ENCODE measurements around the gene FMNL1. TPM values are rescaled to one million over a fixed set of nuclear protein-coding genes. Genes with fewer than 3 reads are reported as not detected.

The FMNL1 gene
- total RNA-seq, 5 donors from 2014 or later (not counting 1 experiment from before 2014, with no cell fraction given), result 362 to 473 (median 457) TPM

DNA sequence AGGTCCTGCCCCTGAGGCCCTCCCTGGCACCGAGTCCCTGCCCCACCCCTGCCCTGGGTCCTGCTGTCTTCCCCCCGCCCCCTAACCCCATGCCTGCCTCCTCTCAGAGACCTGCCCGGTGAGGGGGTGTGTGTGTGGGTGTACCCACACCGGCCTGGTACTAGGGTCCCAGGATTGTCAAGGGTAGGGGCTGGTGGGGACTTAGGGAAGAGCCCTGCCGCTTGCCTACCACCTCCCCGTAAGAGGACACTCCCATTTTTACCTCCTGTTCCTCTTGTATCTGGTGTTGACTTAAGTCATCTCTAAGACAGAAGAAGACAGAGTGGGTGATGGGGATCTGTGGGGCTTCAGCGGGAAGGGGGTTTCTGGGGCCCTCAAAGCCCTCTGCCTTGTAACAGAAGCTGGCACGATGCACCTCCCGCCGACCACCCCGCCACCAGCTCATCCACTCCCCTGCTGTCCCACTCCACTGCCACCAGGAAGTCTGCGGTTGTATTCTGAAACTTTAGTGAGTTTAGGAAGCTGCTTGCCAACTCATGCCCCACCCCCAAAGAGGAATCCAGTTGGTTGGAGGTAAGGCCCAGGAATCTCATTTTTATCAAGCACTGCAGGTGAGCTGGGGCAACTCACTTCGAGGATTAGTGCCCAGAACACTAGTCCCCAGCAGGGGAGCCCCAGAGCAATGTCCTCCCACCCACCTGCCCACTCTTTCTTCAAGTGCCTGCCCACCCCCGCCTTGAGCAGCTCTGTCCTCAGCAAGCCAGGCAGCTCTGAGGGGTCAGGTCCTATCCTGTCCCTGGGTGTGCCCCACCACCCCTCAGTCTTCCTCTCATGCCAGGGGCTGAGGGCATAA is 34.7 kb downstream of the FMNL1 start:
- no peaks in the 10 kb centered on the region for H3K9me3 Mint-ChIP-seq
- H3K36me3 Mint-ChIP-seq, result peaks cover 9% of the 10 kb centered on the region
- peaks cover 54 to 68% (median 65%) of the 10 kb centered on the region in 3 donors for H3K4me1 Mint-ChIP-seq
- ATAC-seq (replicated peaks in 1 of 4), result peak; percentile 22 to 48 (median 28)
- peak overlapping the region; percentile 81 to 83 for H3K27ac Mint-ChIP-seq
- POLR2A ChIA-PET, result interaction anchor here in 1 of 2 donors (0.6 kb wide), 1 partner anchor 7 kb away, joined by 3 read pairs; no protein-coding TSS in a partner anchor
- H3K27me3 ChIP-seq (replicated peaks in 1 of 2; ENCODE audit: control insufficient read depth in 2 of 2, extremely low read depth in 1 of 2, insufficient read depth in 2 of 2, low read length in 1 of 2), result no peaks in the 10 kb centered on the region
- H3K4me3 Mint-ChIP-seq, result peak overlapping the region in 2 of 3 donors; percentile 0 to 9
- DNase-seq, result peak in 5 of 35 experiments; percentile 23 to 33 (median 29)
- no peak overlapping the region for H3K27ac ChIP-seq (ENCODE audit: low read length)
- H3K36me3 ChIP-seq (ENCODE audit: control insufficient read depth in 2 of 2, extremely low read depth in 1 of 2, insufficient read depth in 1 of 2, low read length in 1 of 2), result peaks cover 0 to 7% of the 10 kb centered on the region in 2 donors
- no peaks in the 10 kb centered on the region for H3K9me3 ChIP-seq
- WGBS (ENCODE audit: insufficient coverage), result 29% methylated on average over 1 of the region's 14 CpGs
- CTCF ChIA-PET, result interaction anchor here (0.5 to 1.4 kb wide), 3 partner anchors 8 to 746 kb away, joined by 3 to 5 read pairs (median 3); no protein-coding TSS in a partner anchor
- peaks cover 2 to 59% of the 10 kb centered on the region in 2 experiments for H3K4me1 ChIP-seq (ENCODE audit: control insufficient read depth in 1 of 2, extremely low read depth in 1 of 2, insufficient read depth in 2 of 2, low read length in 2 of 2)
- H3K4me3 ChIP-seq (ENCODE audit: control insufficient read depth in 1 of 2, extremely low read depth in 1 of 2, low read length in 1 of 2), result no peak overlapping the region
- no peaks in the 10 kb centered on the region for H3K27me3 Mint-ChIP-seq

DNA sequence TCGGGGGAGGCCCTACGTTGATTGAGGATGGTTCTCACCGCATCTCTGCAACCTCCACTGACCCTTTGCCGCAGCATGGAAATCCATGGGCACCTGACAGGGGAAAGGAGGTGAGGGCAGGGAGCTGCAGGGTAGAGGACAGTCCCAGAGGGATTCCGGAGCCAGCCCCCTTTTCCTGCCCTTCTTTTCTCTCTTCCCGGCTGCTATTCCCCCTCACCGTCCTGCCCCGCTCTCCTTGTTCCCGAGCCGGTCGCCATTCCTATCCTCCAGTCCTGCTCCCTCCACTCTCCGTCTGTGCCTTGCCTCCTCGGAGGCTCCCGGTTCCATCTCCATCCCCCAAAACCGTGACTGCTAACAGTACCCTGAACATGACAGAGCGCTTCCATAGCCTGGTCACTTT is 35.4 kb downstream of the FMNL1 start:
- DNase-seq (no peak), ATAC-seq (replicated peaks in 1 of 4) (no peak)
- Mint-ChIP-seq H3K36me3 (peaks cover 9% of the 10 kb centered on the region), H3K4me3 (peak overlapping the region in 1 of 3 donors; percentile 22), H3K27me3 (no peaks in the 10 kb centered on the region), H3K4me1 (peaks cover 56 to 67% (median 62%) of the 10 kb centered on the region in 3 donors), H3K9me3 (no peaks in the 10 kb centered on the region), H3K27ac (peak overlapping the region; percentile 1 to 63)
- H3K27me3 ChIP-seq (replicated peaks in 1 of 2; ENCODE audit: control insufficient read depth in 2 of 2, extremely low read depth in 1 of 2, insufficient read depth in 2 of 2, low read length in 1 of 2), result no peaks in the 10 kb centered on the region
- H3K9me3 ChIP-seq, result no peaks in the 10 kb centered on the region
- no peak overlapping the region for H3K4me3 ChIP-seq (ENCODE audit: control insufficient read depth in 1 of 2, extremely low read depth in 1 of 2, low read length in 1 of 2)
- CTCF ChIA-PET, result interaction anchor here in 1 of 2 donors (0.5 to 1.4 kb wide), 3 partner anchors 9 to 19 kb away, joined by 3 to 4 read pairs (median 3); no protein-coding TSS in a partner anchor
- H3K4me1 ChIP-seq (ENCODE audit: control insufficient read depth in 1 of 2, extremely low read depth in 1 of 2, insufficient read depth in 2 of 2, low read length in 2 of 2), result peaks cover 2 to 66% of the 10 kb centered on the region in 2 experiments
- H3K36me3 ChIP-seq (ENCODE audit: control insufficient read depth in 2 of 2, extremely low read depth in 1 of 2, insufficient read depth in 1 of 2, low read length in 1 of 2), result peaks cover 0 to 7% of the 10 kb centered on the region in 2 donors
- POLR2A ChIA-PET, result interaction anchor here in 1 of 2 donors (0.6 kb wide), 1 partner anchor 8 kb away, joined by 3 read pairs; no protein-coding TSS in a partner anchor
- 92% methylated on average over 15 of the region's 16 CpGs for WGBS (ENCODE audit: insufficient coverage)
- H3K27ac ChIP-seq (ENCODE audit: low read length), result no peak overlapping the region

DNA sequence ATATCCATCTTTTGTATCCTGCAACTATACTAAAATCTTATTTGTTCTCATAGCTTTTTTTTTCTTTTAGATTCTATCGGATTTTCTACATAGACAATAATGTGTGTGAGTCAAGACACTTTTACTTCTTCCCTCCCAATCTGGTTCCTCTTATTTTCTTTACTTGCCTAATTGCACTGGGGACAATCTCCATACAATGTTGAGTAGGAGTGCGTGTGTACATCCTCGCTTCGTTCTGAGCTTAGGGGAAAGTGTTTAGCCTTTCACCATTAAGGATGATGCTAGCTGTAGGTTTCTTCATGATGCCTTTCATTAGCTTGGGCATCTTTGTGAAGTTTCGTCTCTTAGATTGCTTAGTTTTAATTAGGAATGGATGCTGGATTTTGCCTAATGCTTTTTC is 37.3 kb downstream of the FMNL1 start:
- Histone ChIP-seq H3K27ac (ENCODE audit: low read length) (no peak overlapping the region), H3K4me1 (ENCODE audit: control insufficient read depth in 1 of 2, extremely low read depth in 1 of 2, insufficient read depth in 2 of 2, low read length in 2 of 2) (peaks cover 6 to 62% of the 10 kb centered on the region in 2 experiments), H3K4me3 (ENCODE audit: control insufficient read depth in 1 of 2, extremely low read depth in 1 of 2, low read length in 1 of 2) (no peak overlapping the region), H3K9me3 (no peaks in the 10 kb centered on the region), H3K27me3 (replicated peaks in 1 of 2; ENCODE audit: control insufficient read depth in 2 of 2, extremely low read depth in 1 of 2, insufficient read depth in 2 of 2, low read length in 1 of 2) (no peaks in the 10 kb centered on the region), H3K36me3 (ENCODE audit: control insufficient read depth in 2 of 2, extremely low read depth in 1 of 2, insufficient read depth in 1 of 2, low read length in 1 of 2) (peaks cover 10 to 11% of the 10 kb centered on the region in 2 donors)
- Mint-ChIP-seq H3K4me1 (peaks cover 49 to 60% (median 53%) of the 10 kb centered on the region in 3 donors), H3K27ac (peak overlapping the region in 1 of 2 donors; percentile 1), H3K27me3 (no peaks in the 10 kb centered on the region), H3K9me3 (no peaks in the 10 kb centered on the region), H3K4me3 (no peak overlapping the region), H3K36me3 (peaks cover 6% of the 10 kb centered on the region)
- no peak for ATAC-seq (replicated peaks in 1 of 4)
- ChIA-PET CTCF (interaction anchor here (0.6 to 1.5 kb wide), 7 partner anchors 10 to 222 kb away, joined by 3 to 10 read pairs (median 3); partner anchors contain the start of gene HEXIM1 (in 1 of the 2)), POLR2A (interaction anchor here (0.7 to 1.8 kb wide), 3 partner anchors 10 to 154 kb away, joined by 3 to 5 read pairs (median 3); no protein-coding TSS in a partner anchor)
- WGBS (ENCODE audit: insufficient coverage), result 72% methylated on average over 3 of the region's 5 CpGs
- DNase-seq, result no peak

DNA sequence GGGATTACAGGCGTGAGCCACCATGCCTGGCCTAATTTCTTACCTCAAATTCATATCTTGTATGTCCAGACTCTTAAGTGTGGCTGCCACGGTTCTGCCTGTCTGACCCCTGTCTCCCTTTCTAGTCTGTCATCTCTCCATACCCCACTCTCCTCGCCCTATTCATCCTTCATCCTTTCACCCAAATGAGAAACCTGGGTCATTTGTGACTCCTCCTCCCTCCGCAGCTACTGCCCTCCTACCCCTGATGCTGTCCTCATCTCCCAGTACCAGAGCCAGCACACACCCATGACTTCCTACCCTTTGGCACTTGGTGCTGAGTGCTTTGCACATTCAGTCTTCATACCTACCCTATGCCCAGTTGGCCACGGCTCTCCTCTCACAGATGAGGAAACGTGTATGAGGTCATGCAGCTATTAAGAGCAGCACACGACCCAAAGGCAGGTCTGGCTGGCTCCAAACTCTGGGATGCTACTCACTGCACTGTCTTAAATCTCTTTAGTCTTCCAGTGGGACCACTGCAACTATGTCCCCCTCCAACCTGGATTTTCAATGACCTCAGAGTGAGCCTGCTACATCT is 38.6 kb downstream of the FMNL1 start:
- POLR2A ChIA-PET, result interaction anchor here in 1 of 2 donors (1.8 kb wide), 1 partner anchor 11 kb away, joined by 5 read pairs; no protein-coding TSS in a partner anchor
- H3K9me3 ChIP-seq, result no peaks in the 10 kb centered on the region
- H3K27ac ChIP-seq (ENCODE audit: low read length), result no peak overlapping the region
- peaks cover 41 to 50% (median 48%) of the 10 kb centered on the region in 3 donors for H3K4me1 Mint-ChIP-seq
- H3K27me3 Mint-ChIP-seq, result no peaks in the 10 kb centered on the region
- peak overlapping the region; percentile 53 to 70 for H3K27ac Mint-ChIP-seq
- 98% methylated on average over 7 of the region's 7 CpGs for WGBS (ENCODE audit: insufficient coverage)
- ATAC-seq (replicated peaks in 1 of 4), result no peak
- H3K36me3 Mint-ChIP-seq, result peaks cover 7% of the 10 kb centered on the region
- H3K9me3 Mint-ChIP-seq, result no peaks in the 10 kb centered on the region
- H3K36me3 ChIP-seq (ENCODE audit: control insufficient read depth in 2 of 2, extremely low read depth in 1 of 2, insufficient read depth in 1 of 2, low read length in 1 of 2), result peaks cover 16 to 23% of the 10 kb centered on the region in 2 donors
- no peak overlapping the region for H3K4me3 ChIP-seq (ENCODE audit: control insufficient read depth in 1 of 2, extremely low read depth in 1 of 2, low read length in 1 of 2)
- peaks cover 6 to 49% of the 10 kb centered on the region in 2 experiments for H3K4me1 ChIP-seq (ENCODE audit: control insufficient read depth in 1 of 2, extremely low read depth in 1 of 2, insufficient read depth in 2 of 2, low read length in 2 of 2)
- no peak for DNase-seq
- CTCF ChIA-PET, result interaction anchor here in 1 of 2 donors (1.4 kb wide), 1 partner anchor 17 kb away, joined by 3 read pairs; no protein-coding TSS in a partner anchor
- no peaks in the 10 kb centered on the region for H3K27me3 ChIP-seq (replicated peaks in 1 of 2; ENCODE audit: control insufficient read depth in 2 of 2, extremely low read depth in 1 of 2, insufficient read depth in 2 of 2, low read length in 1 of 2)
- peak overlapping the region in 1 of 3 donors; percentile 82 for H3K4me3 Mint-ChIP-seq

DNA sequence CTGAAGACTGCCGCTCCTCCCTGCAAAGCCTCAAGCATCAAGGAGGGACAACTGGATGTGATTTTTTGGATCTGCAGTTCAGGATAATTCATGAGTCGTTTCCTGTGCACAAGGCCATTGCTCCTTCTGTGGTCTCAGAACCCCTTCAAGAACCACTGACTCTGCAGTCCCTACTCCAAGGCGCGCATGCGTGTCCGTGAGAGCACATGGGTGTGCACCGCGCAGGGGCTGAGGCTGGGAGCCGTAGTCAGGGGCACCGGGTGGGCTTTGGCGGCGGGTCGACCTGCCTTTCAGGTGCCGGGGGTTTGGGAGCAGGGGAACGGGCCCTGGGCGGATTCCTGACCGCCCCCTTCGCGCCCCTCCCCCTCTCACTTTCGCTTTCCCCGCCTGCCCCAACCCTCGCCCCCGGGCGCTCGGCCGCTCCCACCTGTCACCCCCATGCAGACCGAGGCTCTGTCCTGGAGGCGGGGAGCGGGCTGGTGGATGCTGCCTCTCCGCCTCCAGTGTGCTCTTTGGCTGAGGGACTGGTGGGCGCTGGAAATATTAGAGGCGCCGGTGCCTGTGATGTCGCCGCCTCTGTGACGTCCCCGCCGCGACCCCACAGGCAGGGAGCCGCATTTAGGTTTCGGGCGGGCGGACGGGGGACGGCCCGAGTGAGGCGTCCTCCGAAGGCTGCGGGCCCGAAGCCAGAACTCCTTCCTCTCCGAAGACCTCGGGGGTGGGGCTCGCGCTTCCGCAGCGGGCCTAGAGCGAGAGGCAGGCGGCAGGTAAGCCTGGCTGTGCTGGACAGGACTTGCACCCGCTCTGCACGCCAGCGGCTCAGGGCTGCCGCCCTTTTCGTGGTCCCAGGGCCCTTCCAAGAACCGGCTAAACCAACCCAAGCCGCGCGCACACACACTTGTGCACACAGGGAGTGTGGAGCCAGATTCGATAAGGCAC is 40.2 kb downstream of the FMNL1 start, which contains the start of gene SPATA32:
Gene SPATA32, minus strand, starts transcription at position 518 of the 939 bp plus-strand sequence. Its CDS starts 78 bp downstream, at position 440.
- no peaks in the 10 kb centered on the region for H3K9me3 Mint-ChIP-seq
- POLR2A ChIA-PET, result interaction anchor here in 1 of 2 donors (0.5 kb wide), 1 partner anchor 104 kb away, joined by 3 read pairs; no protein-coding TSS in a partner anchor
- Histone ChIP-seq H3K4me1 (ENCODE audit: control insufficient read depth in 1 of 2, extremely low read depth in 1 of 2, insufficient read depth in 2 of 2, low read length in 2 of 2) (peaks cover 6 to 34% of the 10 kb centered on the region in 2 experiments), H3K27me3 (replicated peaks in 1 of 2; ENCODE audit: control insufficient read depth in 2 of 2, extremely low read depth in 1 of 2, insufficient read depth in 2 of 2, low read length in 1 of 2) (no peaks in the 10 kb centered on the region), H3K36me3 (ENCODE audit: control insufficient read depth in 2 of 2, extremely low read depth in 1 of 2, insufficient read depth in 1 of 2, low read length in 1 of 2) (peaks cover 22 to 38% of the 10 kb centered on the region in 2 donors), H3K27ac (ENCODE audit: low read length) (peak within 1 kb of the TSS; percentile 74), H3K4me3 (ENCODE audit: control insufficient read depth in 1 of 2, extremely low read depth in 1 of 2, low read length in 1 of 2) (peak within 1 kb of the TSS; percentile 51 to 90), H3K9me3 (no peaks in the 10 kb centered on the region)
- H3K4me1 Mint-ChIP-seq, result peaks cover 35 to 39% (median 37%) of the 10 kb centered on the region in 3 donors
- peak; percentile 41 to 77 (median 62) for DNase-seq
- peak; percentile 84 to 90 (median 88) for ATAC-seq (replicated peaks in 1 of 4)
- 3% methylated on average over 61 of the region's 68 CpGs for WGBS (ENCODE audit: insufficient coverage)
- CTCF ChIA-PET, result interaction anchor here in 1 of 2 donors (0.6 to 1.4 kb wide), 2 partner anchors 42 to 1341 kb away, joined by 3 to 4 read pairs; no protein-coding TSS in a partner anchor
- peaks cover 7% of the 10 kb centered on the region for H3K36me3 Mint-ChIP-seq
- peak within 1 kb of the TSS; percentile 84 to 93 for H3K27ac Mint-ChIP-seq
- peak within 1 kb of the TSS; percentile 80 to 82 (median 82) for H3K4me3 Mint-ChIP-seq
- no peaks in the 10 kb centered on the region for H3K27me3 Mint-ChIP-seq
